Measurements from ENCODE around the gene TBKBP1. TPM values are rescaled to one million over a fixed set of nuclear protein-coding genes. Genes with fewer than 3 reads are reported as not detected.
A peak's percentile ranks its signal among the peaks of the same experiment; 100 is the strongest.

The TBKBP1 gene
- total RNA-seq, 2 experiments from 2014 or later = 2.4 to 3.0 TPM

GRCh38 chr17:47717261-47717697 lies 23.3 kb downstream of the TBKBP1 start:
- Mint-ChIP-seq H3K4me3 (no peak overlapping the region), H3K9me3 (no peaks in the 10 kb centered on the region), H3K36me3 (ENCODE audit: low read depth) (no peaks in the 10 kb centered on the region), H3K27me3 (peaks cover 15% of the 10 kb centered on the region), H3K4me1 (ENCODE audit: low read depth) (peaks cover 68% of the 10 kb centered on the region), H3K27ac (no peak overlapping the region)
- H3K4me3 ChIP-seq (ENCODE audit: low read length) = no peak overlapping the region
- ChIA-PET CTCF (interaction anchor here (1.1 to 3.3 kb wide), 2 partner anchors 15 to 20 kb away, joined by 3 to 14 read pairs; partner anchors contain the start of gene TBX21), POLR2A (interaction anchor here (1.4 kb wide), 1 partner anchor 53 kb away, joined by 5 read pairs; no protein-coding TSS in a partner anchor)
- H3K36me3 ChIP-seq (ENCODE audit: insufficient read depth, low read length) = no peaks in the 10 kb centered on the region
- DNase-seq (peak in 3 of 14 experiments; percentile 22 to 61 (median 40)), ATAC-seq (ENCODE audit: poor library complexity) (peak; percentile 37)
- no peak overlapping the region for H3K27ac ChIP-seq (ENCODE audit: low read depth in 1 of 2, low read length in 2 of 2)
- peaks cover 0 to 6% of the 10 kb centered on the region in 2 experiments for H3K27me3 ChIP-seq (ENCODE audit: control insufficient read depth in 1 of 2, insufficient read depth in 2 of 2, low read length in 2 of 2)
- intact Hi-C loops (cut with DNase I, micrococcal nuclease) = loop anchor here in 1 of 2 experiments (1.0 kb wide), 1 partner anchor 53 kb away; no protein-coding TSS in a partner anchor
- no peaks in the 10 kb centered on the region for H3K9me3 ChIP-seq (ENCODE audit: control insufficient read depth in 1 of 2, insufficient read depth in 1 of 2, low read length in 2 of 2)
- peaks cover 99% of the 10 kb centered on the region for H3K4me1 ChIP-seq (ENCODE audit: insufficient read depth, low read length)
- peak; percentile 43 for TF ChIP-seq CTCF (IDR thresholded peaks at IDR 0.05)

- no peak for ATAC-seq (ENCODE audit: poor library complexity)
- intact Hi-C loops (cut with DNase I, micrococcal nuclease) = loop anchor here (1.0 kb wide), 2 partner anchors 19 to 54 kb away; no protein-coding TSS in a partner anchor
- DNase-seq = peak in 1 of 14 experiments; percentile 42
- no peak for TF ChIP-seq CTCF (IDR thresholded peaks at IDR 0.05)
- H3K27ac Mint-ChIP-seq = no peak overlapping the region
- no peaks in the 10 kb centered on the region for H3K36me3 Mint-ChIP-seq (ENCODE audit: low read depth)
- H3K27me3 Mint-ChIP-seq = peaks cover 15% of the 10 kb centered on the region
- no peaks in the 10 kb centered on the region for H3K9me3 Mint-ChIP-seq
- Histone ChIP-seq H3K4me3 (ENCODE audit: low read length) (no peak overlapping the region), H3K27ac (ENCODE audit: low read depth in 1 of 2, low read length in 2 of 2) (no peak overlapping the region), H3K9me3 (ENCODE audit: control insufficient read depth in 1 of 2, insufficient read depth in 1 of 2, low read length in 2 of 2) (no peaks in the 10 kb centered on the region), H3K27me3 (ENCODE audit: control insufficient read depth in 1 of 2, insufficient read depth in 2 of 2, low read length in 2 of 2) (peaks cover 0 to 6% of the 10 kb centered on the region in 2 experiments), H3K4me1 (ENCODE audit: insufficient read depth, low read length) (peaks cover 93% of the 10 kb centered on the region), H3K36me3 (ENCODE audit: insufficient read depth, low read length) (no peaks in the 10 kb centered on the region)
- H3K4me3 Mint-ChIP-seq = no peak overlapping the region
- CTCF ChIA-PET = interaction anchor here (1.1 to 3.3 kb wide), 2 partner anchors 15 to 20 kb away, joined by 3 to 14 read pairs; partner anchors contain the start of gene TBX21
- H3K4me1 Mint-ChIP-seq (ENCODE audit: low read depth) = peaks cover 63% of the 10 kb centered on the region
- POLR2A ChIA-PET = interaction anchor here (1.4 to 2.5 kb wide), 4 partner anchors 15 to 68 kb away, joined by 5 to 12 read pairs (median 8); partner anchors contain the start of genes KPNB1 and TBX21
These were observed 24.1 kb downstream of the TBKBP1 start for GRCh38 chr17:47717979-47718621.

- Histone ChIP-seq H3K27ac (ENCODE audit: low read depth in 1 of 2, low read length in 2 of 2) (no peak overlapping the region), H3K27me3 (ENCODE audit: control insufficient read depth in 1 of 2, insufficient read depth in 2 of 2, low read length in 2 of 2) (peaks cover 0 to 6% of the 10 kb centered on the region in 2 experiments), H3K4me1 (ENCODE audit: insufficient read depth, low read length) (peaks cover 87% of the 10 kb centered on the region), H3K36me3 (ENCODE audit: insufficient read depth, low read length) (no peaks in the 10 kb centered on the region), H3K4me3 (ENCODE audit: low read length) (no peak overlapping the region), H3K9me3 (ENCODE audit: control insufficient read depth in 1 of 2, insufficient read depth in 1 of 2, low read length in 2 of 2) (no peaks in the 10 kb centered on the region)
- ATAC-seq (ENCODE audit: poor library complexity) = no peak
- Mint-ChIP-seq H3K4me3 (no peak overlapping the region), H3K27ac (no peak overlapping the region), H3K9me3 (no peaks in the 10 kb centered on the region), H3K36me3 (ENCODE audit: low read depth) (no peaks in the 10 kb centered on the region), H3K4me1 (ENCODE audit: low read depth) (peaks cover 61% of the 10 kb centered on the region), H3K27me3 (peaks cover 15% of the 10 kb centered on the region)
- POLR2A ChIA-PET = interaction anchor here (1.4 to 2.5 kb wide), 4 partner anchors 14 to 69 kb away, joined by 5 to 12 read pairs (median 8); partner anchors contain the start of genes KPNB1 and TBX21
- CTCF ChIA-PET = interaction anchor here (1.1 to 3.3 kb wide), 3 partner anchors 14 to 21 kb away, joined by 3 to 14 read pairs (median 3); partner anchors contain the start of gene TBX21
- intact Hi-C loops (cut with DNase I, micrococcal nuclease) = loop anchor here in 1 of 2 experiments (1.0 kb wide), 1 partner anchor 20 kb away; no protein-coding TSS in a partner anchor
- no peak for TF ChIP-seq CTCF (IDR thresholded peaks at IDR 0.05)
- DNase-seq = no peak
These were observed 24.9 kb downstream of the TBKBP1 start for GRCh38 chr17:47718634-47719405.
